ENCODE results near the gene INTU.

INTU gene

GRCh38 chr4:127748957-127749356 lies 116.2 kb downstream of the INTU start:
- DNase-seq (ENCODE audit: low spot score), result no peak

GRCh38 chr4:127756906-127757305 lies 124.1 kb downstream of the INTU start:
- no peak for DNase-seq (ENCODE audit: low spot score)

DNA sequence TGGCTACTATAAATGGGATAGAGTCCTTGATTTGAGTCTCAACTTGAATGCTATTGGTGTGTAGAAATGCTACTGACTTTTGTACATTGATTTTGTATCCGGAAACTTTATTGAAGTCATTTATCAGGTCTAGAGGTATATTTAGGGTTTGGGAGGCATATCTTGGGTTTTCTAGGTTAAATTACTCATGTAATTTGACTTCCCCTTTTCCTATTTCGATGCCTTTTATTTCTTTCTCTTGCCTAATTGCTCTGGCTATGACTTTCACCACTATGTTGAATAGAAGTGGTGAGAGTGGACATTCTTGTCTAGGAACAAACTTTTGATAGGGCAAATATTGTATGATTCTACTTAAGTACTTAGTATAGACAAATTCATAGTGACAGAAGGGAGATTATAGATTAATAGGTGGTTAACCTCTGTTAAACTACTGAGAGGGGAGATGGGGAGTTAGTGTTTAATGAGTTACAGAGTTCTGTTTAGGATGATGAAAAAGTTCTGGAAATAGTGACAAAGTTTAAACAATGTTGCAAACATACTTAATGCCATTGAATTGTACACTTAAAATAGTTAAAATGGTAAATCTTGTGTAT lies 126.6 kb downstream of the INTU start:
- DNase-seq (ENCODE audit: low spot score), result no peak

DNA sequence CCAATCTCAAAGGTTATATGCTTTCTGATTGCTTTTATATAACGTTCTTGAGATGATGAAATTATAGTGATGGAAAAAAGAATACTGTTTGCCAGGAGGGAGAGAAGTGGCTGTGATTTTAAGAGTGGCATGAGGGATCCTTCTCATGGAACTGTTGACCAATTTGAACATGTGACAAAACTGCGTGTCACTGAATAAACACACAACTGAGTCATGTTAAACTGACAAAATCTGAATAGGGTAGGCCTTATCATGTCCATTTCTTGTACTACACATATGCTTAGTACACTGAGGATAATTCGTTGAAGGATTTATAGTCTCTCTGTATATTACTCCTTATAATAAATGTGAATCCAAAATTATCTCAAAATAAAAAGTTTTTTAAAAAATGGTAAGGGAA lies 127.1 kb downstream of the INTU start:
- no peak for DNase-seq (ENCODE audit: low spot score)

DNA sequence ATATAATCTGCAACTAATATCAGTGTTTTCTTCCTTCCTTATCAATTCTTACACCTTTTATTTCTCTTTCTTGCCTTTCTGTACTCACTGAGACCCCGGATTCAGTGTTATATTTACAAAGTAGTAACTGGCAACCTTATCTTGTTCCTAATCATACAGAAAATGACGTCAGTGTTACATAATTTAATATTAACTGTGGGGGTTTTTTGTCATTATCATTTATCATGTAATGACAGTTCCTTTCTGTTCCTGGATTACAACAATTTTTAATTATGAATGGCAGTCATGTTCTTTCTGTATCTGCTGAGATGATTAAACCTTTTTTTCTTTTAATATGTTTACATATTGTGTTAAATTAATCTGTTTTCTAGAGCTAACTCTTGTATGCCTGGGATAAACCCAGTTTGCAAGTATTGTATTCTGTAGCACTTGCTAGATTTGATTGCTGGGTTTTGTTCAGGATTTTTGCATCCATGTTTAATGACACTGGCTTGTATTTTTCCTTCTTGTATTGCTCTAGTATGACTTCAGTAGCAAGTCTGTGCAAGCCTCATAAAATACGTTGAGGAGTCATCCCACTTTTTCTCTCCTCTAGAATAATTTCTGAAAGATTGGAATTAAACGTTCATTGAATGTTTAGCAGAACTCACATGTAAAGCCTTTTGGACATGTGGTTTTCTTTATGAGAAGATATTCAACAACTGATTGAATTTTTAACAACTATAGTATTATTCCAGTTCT lies 138.9 kb downstream of the INTU start:
- no peak for DNase-seq (ENCODE audit: low spot score)

GRCh38 chr4:127772769-127773671 lies 140.3 kb downstream of the INTU start:
- no peak for DNase-seq (ENCODE audit: low spot score)

- no peak for DNase-seq (ENCODE audit: low spot score)
Measured at GRCh38 chr4:127775843-127776242, 143.1 kb downstream of the INTU start.

Measured in left forelimb (tissue), 1 donor.